ENCODE data around the gene MIF4GD. TPM values are rescaled to one million over a fixed set of nuclear protein-coding genes. Genes with fewer than 3 reads are reported as not detected.

The MIF4GD gene
- total RNA-seq, 1 donor from 2014 or later = 19.0 TPM

DNA sequence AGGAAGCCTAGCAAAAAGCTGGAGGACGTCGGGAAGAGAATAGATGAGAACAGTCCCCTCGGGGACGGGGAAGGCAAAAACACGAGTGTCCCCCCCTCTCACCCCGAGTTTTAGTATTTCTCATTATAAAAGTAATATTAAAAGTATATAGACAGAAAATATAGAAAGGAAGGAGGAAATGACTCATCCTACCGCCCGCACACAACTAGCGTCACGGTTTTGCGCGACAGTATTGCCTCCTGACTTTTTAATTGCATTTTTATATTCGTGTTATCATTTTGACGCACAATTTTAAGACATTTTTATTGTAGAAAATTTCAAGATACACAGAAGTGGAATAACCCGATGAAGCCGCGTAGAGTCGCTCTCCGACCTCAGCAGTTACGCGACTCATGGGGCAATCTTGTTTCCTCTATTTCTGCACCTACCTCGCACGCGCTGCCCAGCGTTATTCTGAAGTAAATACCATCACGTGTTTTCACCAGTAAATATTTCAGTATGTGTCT, 18.9 kb upstream of the MIF4GD start:
- H3K9me3 Mint-ChIP-seq (ENCODE audit: low read depth) = no peaks in the 10 kb centered on the region
- no peak for DNase-seq (ENCODE audit: low spot score)
- peak overlapping the region; percentile 98 for H3K27ac Mint-ChIP-seq (ENCODE audit: unreplicated experiment)
- peaks cover 4% of the 10 kb centered on the region for H3K36me3 Mint-ChIP-seq (ENCODE audit: low read depth)
- H3K27me3 Mint-ChIP-seq (ENCODE audit: low read depth) = no peaks in the 10 kb centered on the region
- H3K4me1 Mint-ChIP-seq (ENCODE audit: low read depth) = peaks cover 11% of the 10 kb centered on the region
- TF ChIP-seq, protein P1, sequence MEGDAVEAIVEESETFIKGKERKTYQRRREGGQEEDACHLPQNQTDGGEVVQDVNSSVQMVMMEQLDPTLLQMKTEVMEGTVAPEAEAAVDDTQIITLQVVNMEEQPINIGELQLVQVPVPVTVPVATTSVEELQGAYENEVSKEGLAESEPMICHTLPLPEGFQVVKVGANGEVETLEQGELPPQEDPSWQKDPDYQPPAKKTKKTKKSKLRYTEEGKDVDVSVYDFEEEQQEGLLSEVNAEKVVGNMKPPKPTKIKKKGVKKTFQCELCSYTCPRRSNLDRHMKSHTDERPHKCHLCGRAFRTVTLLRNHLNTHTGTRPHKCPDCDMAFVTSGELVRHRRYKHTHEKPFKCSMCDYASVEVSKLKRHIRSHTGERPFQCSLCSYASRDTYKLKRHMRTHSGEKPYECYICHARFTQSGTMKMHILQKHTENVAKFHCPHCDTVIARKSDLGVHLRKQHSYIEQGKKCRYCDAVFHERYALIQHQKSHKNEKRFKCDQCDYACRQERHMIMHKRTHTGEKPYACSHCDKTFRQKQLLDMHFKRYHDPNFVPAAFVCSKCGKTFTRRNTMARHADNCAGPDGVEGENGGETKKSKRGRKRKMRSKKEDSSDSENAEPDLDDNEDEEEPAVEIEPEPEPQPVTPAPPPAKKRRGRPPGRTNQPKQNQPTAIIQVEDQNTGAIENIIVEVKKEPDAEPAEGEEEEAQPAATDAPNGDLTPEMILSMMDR (IDR thresholded peaks at IDR 0.05) = no peak
- H3K4me3 Mint-ChIP-seq (ENCODE audit: unreplicated experiment) = peak overlapping the region; percentile 99

DNA sequence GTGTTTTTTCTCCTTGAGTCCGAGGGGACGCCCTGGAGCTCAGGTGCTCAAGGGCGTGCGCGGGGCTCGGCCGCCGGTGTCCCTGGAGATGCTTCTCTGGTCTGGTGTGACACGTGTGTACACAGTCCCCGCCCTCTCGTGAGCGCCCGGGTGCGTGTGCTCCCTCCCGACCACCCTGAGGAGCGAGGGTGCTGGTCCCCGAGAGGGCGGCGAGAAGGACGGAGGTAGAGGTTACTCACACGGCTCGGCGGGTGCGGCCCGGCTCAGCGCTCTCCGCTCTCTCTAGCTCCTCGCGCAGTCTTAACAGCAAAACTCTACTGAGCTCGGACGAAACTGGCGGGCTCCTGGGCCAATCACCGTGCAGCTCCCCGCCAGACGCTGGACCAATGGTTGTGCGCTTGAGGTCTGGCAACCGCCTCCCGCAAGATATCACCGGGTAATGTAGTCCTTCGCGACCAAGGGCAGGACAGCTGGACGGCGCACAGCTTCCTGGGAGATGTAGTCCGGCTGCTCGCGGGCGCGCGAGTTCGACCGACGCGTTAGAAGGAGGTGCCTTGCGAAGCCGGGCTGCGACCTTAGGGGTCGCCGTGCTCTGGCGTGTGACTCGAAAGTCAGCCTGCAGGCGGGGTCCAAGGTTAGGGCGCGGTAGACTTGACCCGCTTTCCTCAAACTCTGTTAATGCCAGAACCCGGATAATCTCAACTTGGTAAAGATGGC, 18.2 kb upstream of the MIF4GD start, which contains the start of gene SLC25A19:
SLC25A19 (minus strand) TSS at position 319 of the 717 bp plus-strand sequence. CDS start 2,669 bp downstream, outside the sequence.
- H3K27ac Mint-ChIP-seq (ENCODE audit: unreplicated experiment) = peak within 1 kb of the TSS; percentile 98
- peak within 1 kb of the TSS; percentile 99 for H3K4me3 Mint-ChIP-seq (ENCODE audit: unreplicated experiment)
- peaks cover 11% of the 10 kb centered on the region for H3K4me1 Mint-ChIP-seq (ENCODE audit: low read depth)
- no peaks in the 10 kb centered on the region for H3K9me3 Mint-ChIP-seq (ENCODE audit: low read depth)
- TF ChIP-seq, protein P1 (IDR thresholded peaks at IDR 0.05) = peak; percentile 15
- no peaks in the 10 kb centered on the region for H3K27me3 Mint-ChIP-seq (ENCODE audit: low read depth)
- H3K36me3 Mint-ChIP-seq (ENCODE audit: low read depth) = peaks cover 4% of the 10 kb centered on the region
- peak; percentile 99 for DNase-seq (ENCODE audit: low spot score)

DNA sequence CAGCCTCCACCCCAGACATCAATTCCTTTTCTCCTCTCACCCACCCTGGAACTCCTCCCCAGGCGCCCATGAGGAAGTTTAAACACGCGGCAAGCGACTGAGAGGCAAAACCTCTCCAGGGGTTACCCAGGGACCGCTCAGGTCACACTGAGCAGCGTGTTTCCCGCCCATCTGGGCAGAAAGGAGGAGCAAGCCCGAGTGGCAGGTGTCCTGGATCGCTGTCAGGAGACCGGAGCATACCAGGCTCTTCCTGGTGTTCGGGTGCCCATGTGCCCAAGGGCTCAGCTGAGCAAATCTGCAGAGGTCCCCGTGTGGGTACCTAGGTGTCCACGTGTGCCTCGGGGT, 17.7 kb upstream of the MIF4GD start:
- H3K36me3 Mint-ChIP-seq (ENCODE audit: low read depth) = peaks cover 4% of the 10 kb centered on the region
- H3K4me3 Mint-ChIP-seq (ENCODE audit: unreplicated experiment) = peak overlapping the region; percentile 99
- TF ChIP-seq, protein P1 (IDR thresholded peaks at IDR 0.05) = no peak
- H3K27ac Mint-ChIP-seq (ENCODE audit: unreplicated experiment) = peak overlapping the region; percentile 98
- no peaks in the 10 kb centered on the region for H3K9me3 Mint-ChIP-seq (ENCODE audit: low read depth)
- DNase-seq (ENCODE audit: low spot score) = no peak
- no peaks in the 10 kb centered on the region for H3K27me3 Mint-ChIP-seq (ENCODE audit: low read depth)
- H3K4me1 Mint-ChIP-seq (ENCODE audit: low read depth) = peaks cover 11% of the 10 kb centered on the region

DNA sequence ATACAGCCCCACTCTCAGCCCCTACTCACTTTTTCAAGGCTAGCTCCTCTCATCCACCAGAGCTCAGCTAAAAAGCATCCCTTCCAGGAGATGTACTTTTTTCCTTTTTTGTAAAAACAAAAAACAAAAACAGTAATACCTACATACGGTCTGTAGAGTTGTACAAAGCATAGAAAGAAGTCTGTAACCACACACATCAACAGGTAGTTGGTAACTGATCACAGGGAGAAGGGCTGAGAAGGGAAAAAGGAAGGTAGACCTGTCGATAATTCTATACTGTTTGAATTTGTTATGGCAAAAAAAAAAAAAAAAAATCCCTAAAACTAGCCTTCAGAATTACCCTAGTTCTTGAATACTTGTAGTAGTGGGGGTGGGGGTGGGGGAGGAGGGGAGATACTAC, 17.3 kb upstream of the MIF4GD start:
- H3K9me3 Mint-ChIP-seq (ENCODE audit: low read depth) = no peaks in the 10 kb centered on the region
- H3K4me3 Mint-ChIP-seq (ENCODE audit: unreplicated experiment) = peak overlapping the region; percentile 99
- H3K4me1 Mint-ChIP-seq (ENCODE audit: low read depth) = peaks cover 11% of the 10 kb centered on the region
- H3K36me3 Mint-ChIP-seq (ENCODE audit: low read depth) = peaks cover 4% of the 10 kb centered on the region
- DNase-seq (ENCODE audit: low spot score) = no peak
- H3K27ac Mint-ChIP-seq (ENCODE audit: unreplicated experiment) = no peak overlapping the region
- H3K27me3 Mint-ChIP-seq (ENCODE audit: low read depth) = no peaks in the 10 kb centered on the region
- TF ChIP-seq, protein P1 (IDR thresholded peaks at IDR 0.05) = no peak

DNA sequence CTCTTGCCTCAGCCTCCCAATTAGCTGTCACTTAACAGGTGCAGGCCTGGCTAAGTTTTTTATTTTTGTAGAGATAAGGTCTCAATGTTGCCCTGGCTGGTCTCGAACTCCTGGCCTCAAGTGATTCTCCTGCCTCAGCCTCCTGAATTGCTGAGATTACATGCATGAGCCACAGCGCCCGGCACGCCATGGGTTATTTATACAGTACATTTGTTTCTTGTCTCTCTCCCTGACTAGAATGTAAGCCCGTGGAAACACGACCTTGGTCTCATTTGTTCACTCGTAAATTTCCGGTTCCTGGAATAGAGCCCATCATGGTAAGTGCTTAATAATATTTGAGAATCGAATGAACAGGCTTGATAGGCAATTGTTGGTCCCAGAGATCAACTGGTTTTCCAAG, 16.2 kb upstream of the MIF4GD start:
- Mint-ChIP-seq H3K4me3 (ENCODE audit: unreplicated experiment) (no peak overlapping the region), H3K27ac (ENCODE audit: unreplicated experiment) (no peak overlapping the region), H3K36me3 (ENCODE audit: low read depth) (peaks cover 4% of the 10 kb centered on the region), H3K4me1 (ENCODE audit: low read depth) (peaks cover 11% of the 10 kb centered on the region), H3K27me3 (ENCODE audit: low read depth) (no peaks in the 10 kb centered on the region), H3K9me3 (ENCODE audit: low read depth) (no peaks in the 10 kb centered on the region)
- DNase-seq (ENCODE audit: low spot score) = no peak
- TF ChIP-seq, protein P1 (IDR thresholded peaks at IDR 0.05) = no peak

All from chondrocyte (in vitro differentiated cells).